HG03045 (cell line): ENCODE data around the gene LRBA.

Experiments used
- ATAC-seq: cut with Tn5 transposase; IDR thresholded peaks from one replicate; pipeline ENCODE4 v1.9.1; 2021; ENCODE audit warnings: mild to moderate bottlenecking, moderate library complexity; ENCODE audit not compliant: unreplicated experiment

LRBA gene

GRCh38 chr4:150817017-150817416, 198.1 kb downstream of the LRBA start:
- ATAC-seq: no peak

GRCh38 chr4:150816491-150816890, 198.6 kb downstream of the LRBA start:
- ATAC-seq: no peak

DNA sequence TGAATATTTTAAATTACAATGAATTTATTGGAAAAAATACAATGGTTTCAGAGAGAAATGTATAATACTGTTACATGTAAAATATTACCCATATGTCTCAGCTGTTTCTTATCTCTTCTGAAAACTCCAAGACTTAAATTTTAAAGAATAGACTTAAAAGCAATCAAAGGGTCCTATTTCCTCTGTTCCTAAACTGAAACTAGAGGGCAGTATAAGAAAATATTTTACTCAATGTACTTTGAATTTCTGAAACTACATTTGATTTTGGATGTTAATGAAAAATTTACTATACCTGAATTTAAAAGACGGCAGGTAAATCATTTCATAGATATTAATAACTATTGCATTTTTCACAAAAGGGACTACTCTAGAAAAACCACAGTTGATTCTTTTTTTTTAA, 200.2 kb downstream of the LRBA start:
- ATAC-seq: no peak

DNA sequence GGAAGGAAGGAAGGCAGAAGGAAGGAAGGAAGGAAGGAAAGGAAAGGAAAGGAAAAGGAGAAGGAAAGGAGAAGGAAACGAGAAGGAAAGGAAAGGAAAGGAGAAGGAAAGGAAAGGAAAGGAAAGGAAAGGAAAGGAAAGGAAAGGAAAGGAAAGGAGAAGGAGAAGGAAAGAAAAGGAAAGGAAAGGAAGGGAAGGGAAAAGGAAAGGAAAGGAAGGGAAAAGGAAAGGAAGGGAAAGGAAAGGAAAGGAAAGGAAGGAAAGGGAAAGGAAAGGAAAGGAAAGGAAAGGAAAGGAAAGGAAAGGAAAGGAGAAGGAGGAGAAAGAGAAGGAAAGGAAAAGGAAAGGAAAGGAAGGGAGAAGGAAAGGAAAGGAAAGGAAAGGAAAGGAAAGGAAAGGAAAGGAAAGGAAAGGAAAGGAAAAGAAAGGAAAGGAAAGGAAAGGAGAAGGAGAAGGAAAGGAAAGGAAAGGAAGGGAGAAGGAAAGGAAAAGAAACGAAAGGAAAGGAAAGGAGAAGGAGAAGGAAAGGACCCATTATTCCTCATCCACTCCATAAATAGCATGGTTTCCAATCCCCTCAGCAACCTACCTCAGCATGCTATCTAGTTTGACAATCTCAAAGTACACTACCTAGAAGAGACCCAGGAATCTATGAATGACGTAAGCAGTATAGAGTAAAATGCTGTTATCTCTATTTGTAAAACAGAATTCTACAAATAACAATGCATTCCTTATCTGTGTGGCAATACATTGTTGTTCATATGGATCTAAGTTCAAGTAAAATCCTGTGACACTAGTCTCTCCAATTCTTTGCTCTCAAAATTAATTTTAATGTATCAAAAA, 209.7 kb downstream of the LRBA start:
- ATAC-seq: no peak

DNA sequence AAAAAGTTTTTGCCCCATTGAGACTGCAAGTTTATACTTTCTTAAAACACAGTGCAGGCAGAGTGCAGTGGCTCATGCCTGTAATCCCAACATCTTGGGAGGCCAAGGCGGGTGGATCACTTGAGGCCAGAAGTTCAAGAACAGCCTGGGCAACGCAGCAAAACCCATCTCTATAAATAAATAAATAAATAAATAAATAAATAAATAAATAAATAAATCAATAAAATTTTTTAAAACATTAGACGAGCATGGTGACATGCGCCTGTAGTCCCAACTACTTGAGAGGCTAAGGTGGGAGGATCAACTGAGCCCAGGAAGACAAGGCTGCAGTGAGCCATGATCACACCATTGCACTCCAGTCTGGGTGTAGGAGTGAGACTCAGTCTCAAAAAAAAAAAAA, 213.3 kb downstream of the LRBA start:
- no peak for ATAC-seq

DNA sequence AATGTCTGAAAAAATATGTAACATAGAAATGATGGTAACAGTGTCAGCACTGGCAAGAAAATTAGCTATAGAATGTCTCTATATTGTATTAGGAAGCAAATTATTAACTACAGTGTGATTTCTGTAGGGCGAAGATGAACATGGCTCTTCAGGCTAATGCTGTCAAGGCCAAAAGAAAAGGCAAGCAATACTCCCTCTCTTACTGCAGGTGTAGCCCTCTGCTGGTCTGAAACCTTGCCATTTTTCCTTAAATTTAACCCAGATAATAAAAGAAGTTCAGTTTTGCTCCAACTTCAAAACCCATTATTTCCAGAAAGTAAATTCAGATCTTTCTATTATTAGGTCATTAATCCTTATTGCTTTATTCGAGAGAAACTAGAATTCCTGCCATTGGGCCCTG, 215.9 kb downstream of the LRBA start:
- ATAC-seq: no peak

DNA sequence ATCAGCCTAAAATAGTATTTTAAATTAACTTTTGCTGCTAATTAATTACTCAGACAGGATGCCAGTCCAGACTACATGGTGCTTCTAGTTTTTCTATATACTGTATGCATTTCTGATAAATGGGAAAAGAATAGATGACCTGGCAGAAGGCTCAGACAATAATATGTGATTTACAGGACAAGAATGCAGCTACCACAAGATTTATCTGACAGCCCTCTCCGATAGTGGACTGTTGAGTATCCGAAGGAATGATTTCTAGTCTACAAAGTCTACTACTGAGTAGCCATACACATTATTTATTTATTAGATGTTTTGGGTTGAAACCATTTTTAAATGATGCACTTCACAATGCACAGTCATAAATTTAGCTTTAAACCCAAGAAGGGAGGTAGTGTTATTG, 220.4 kb downstream of the LRBA start:
- ATAC-seq: no peak

- ATAC-seq: no peak
Observed at GRCh38 chr4:150789864-150790263, 225.2 kb downstream of the LRBA start.

GRCh38 chr4:150784939-150785338, 230.1 kb downstream of the LRBA start:
- no peak for ATAC-seq

DNA sequence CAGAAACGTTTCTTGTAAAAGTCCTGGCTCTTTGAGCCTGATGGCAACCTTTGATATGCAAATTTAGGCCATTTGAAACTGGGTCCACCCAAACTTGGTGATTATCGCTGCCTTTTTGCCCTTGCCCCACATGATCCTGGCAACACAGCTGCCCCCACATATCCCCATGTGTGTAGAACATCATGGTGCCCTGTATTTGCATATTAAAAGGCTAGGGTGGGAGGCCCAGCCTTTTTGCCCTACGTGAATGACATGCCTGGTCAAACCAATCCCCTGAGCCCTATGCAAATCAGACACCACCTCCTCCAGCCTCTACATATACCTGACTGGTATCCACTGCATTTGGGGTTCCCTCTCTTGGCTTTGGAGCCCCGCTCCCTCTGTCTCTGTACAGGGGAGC, 230.8 kb downstream of the LRBA start:
- no peak for ATAC-seq

- ATAC-seq: no peak
Observed at GRCh38 chr4:150782921-150783320, 232.2 kb downstream of the LRBA start.

- no peak for ATAC-seq
Observed at GRCh38 chr4:150782311-150782710, 232.8 kb downstream of the LRBA start.

- ATAC-seq: no peak
Observed at GRCh38 chr4:150781191-150781590, 233.9 kb downstream of the LRBA start.

DNA sequence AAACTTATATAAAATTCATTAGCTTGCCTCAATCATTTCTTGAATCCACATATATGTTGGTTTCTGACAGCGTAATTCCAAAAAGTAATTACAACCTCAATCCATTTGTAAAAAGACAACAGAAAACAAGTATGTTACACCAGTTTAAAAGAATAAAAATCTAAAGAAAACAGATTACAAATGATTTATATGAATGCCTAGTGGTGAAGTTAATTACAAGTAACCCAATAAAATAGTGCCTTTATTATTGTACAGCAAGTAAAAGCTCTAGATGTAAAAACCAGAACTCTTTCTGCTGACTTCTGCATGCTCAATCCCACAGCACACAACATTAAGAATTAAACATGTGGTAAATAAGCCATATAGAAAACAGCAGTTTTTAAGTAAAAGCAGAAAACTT, 235.4 kb downstream of the LRBA start:
- ATAC-seq: no peak

DNA sequence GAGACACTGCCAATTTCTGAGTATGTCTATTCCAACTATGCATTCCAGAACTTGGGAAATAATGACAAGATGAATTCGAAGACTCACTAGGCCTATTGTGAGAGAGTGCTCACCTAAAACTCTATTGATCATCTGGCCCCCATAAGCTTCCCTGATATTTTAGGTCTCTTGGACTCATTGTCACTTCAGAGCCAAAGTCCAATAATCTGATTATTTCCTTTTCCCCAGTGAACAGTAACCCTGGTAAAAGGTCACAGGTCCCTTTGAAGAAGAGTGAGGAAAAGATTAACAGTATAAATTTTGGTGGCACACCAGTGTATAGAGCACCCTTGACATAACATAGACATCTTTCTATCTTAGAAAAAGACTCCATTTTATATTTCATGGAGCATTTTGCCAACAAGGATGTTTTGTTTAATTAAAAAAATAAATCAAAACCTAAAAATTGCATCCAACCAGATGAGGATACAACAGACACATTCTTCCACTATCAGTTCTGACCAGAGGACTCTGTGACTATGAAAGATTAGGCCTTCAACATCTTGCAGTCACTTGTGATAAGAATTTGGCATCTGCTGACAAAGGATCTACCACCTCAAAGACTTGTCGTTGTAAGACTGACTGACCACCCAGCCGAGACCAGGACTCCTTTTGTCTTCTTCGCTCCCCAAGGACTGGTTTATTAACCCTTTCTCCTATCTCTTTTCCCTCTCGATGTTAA, 241.2 kb downstream of the LRBA start:
- ATAC-seq: no peak

DNA sequence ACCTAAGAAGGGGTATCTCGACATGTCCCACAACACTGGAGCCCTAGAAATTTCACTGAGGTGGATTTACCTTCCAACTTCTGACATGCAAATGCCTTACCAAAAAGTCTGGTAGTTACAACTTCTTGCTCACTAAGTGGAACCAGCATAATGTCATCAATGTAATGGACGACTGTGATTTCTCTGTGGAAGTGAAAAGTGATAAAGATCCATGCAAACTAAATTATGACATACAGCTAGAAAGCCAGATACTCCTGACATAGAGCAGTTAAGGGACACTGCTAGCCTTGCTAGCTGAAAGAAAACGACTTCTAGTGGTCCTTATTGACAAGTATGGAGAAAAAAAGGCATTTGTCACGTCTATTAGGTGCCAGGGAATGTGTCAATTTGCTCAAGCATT, 242.1 kb downstream of the LRBA start:
- ATAC-seq: no peak

- ATAC-seq: no peak
Observed at GRCh38 chr4:150771382-150771781, 243.7 kb downstream of the LRBA start.

GRCh38 chr4:150769845-150770244, 245.2 kb downstream of the LRBA start:
- ATAC-seq: no peak

DNA sequence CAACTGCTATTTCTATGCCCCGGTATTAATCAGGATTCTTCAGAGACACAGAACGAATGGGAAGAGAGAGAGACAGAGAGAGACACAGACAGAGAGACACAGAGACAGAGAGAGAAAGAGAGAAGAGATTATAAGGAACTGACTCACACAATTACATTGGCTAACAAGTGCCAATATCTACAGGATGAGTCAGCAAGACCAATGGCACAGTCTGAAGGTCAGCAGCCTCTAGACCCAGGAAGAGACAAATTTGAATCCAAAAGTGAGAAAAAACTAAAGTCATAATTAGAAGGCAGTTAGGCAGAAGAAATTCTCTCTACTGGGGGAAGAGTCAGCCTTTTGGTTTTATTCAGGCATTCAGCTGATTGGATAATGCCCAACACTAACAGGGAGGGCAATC, 245.8 kb downstream of the LRBA start:
- no peak for ATAC-seq

DNA sequence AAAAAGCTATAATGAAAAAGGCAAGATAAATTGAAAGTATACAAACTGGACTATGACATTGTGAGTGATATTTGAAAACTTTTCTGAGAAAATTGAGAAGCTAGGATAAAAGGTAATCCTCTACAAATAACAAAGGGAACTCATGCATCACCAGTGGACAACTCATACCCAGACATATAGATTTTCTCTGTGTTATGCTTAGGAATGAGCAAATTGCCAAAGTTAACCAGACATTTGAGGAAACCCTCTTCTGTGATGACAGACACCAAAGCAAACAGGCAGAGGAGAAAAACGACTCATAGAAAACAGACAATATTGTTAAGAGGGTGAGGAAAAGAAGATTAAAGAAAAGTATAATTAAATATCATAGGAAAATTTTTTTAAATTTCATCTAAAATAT, 246.6 kb downstream of the LRBA start:
- ATAC-seq: no peak

GRCh38 chr4:150765216-150765615, 249.9 kb downstream of the LRBA start:
- ATAC-seq: no peak

GRCh38 chr4:150751648-150752047, 263.4 kb downstream of the LRBA start:
- ATAC-seq: no peak
